Measurements from ENCODE around the gene MINAR1.
"Not testable (repeated sequence)": the region's sequence is repeated elsewhere in the genome, so short reads cannot be mapped to it uniquely, and the experiment has no call there.

The MINAR1 gene

GRCh38 chr15:79431636-79432344, at the start of gene MINAR1:
MINAR1 (plus strand) TSS chr15:79432336; CDS start chr15:79456148, 23,812 bp downstream.
- DNase-seq, result no peak

GRCh38 chr15:79394231-79394630, 37.9 kb upstream of the MINAR1 start:
- DNase-seq, result no peak

- no peak for DNase-seq
These were observed 35.3 kb upstream of the MINAR1 start for GRCh38 chr15:79396850-79397249.

- no peak for DNase-seq
These were observed 34.7 kb upstream of the MINAR1 start for GRCh38 chr15:79397269-79397910.

GRCh38 chr15:79399606-79400005, 32.5 kb upstream of the MINAR1 start:
- DNase-seq, result no peak

GRCh38 chr15:79400650-79401049, 31.5 kb upstream of the MINAR1 start:
- DNase-seq, result no peak

GRCh38 chr15:79401301-79401700, 30.8 kb upstream of the MINAR1 start:
- no peak for DNase-seq

- no peak for DNase-seq
These were observed 30.0 kb upstream of the MINAR1 start for GRCh38 chr15:79402136-79402535.

- DNase-seq, result no peak
These were observed 28.6 kb upstream of the MINAR1 start for GRCh38 chr15:79403501-79403900.

GRCh38 chr15:79406210-79406609, 25.9 kb upstream of the MINAR1 start:
- DNase-seq, result no peak

GRCh38 chr15:79408041-79408440, 24.1 kb upstream of the MINAR1 start:
- DNase-seq, result no peak

- DNase-seq, result no peak
These were observed 21.9 kb upstream of the MINAR1 start for GRCh38 chr15:79410237-79410636.

- DNase-seq, result no peak
These were observed 20.1 kb upstream of the MINAR1 start for GRCh38 chr15:79412010-79412409.

- DNase-seq, result no peak
These were observed 19.7 kb upstream of the MINAR1 start for GRCh38 chr15:79412429-79412828.

GRCh38 chr15:79416876-79417275, 15.3 kb upstream of the MINAR1 start:
- DNase-seq, result no peak

GRCh38 chr15:79418693-79419279, 13.3 kb upstream of the MINAR1 start:
- DNase-seq, result no peak

- DNase-seq, result no peak
These were observed 6.4 kb upstream of the MINAR1 start for GRCh38 chr15:79425591-79426295.

GRCh38 chr15:79426899-79427298, 5.2 kb upstream of the MINAR1 start:
- not testable (repeated sequence) for DNase-seq

- no peak for DNase-seq
These were observed 4.1 kb upstream of the MINAR1 start for GRCh38 chr15:79427781-79428598.

GRCh38 chr15:79430901-79431635, 1.1 kb upstream of the MINAR1 start:
- DNase-seq, result no peak

- no peak for DNase-seq
These were observed 474 bp downstream of the MINAR1 start for GRCh38 chr15:79432345-79433275.
